NCI-H526 (cell line): ENCODE results near the gene ACOXL.

Experiments used
- DNase-seq, 2 experiments: peaks; one replicate each; lab custom pipeline; 2025; lab: John Stamatoyannopoulos, UW

ACOXL gene

DNA sequence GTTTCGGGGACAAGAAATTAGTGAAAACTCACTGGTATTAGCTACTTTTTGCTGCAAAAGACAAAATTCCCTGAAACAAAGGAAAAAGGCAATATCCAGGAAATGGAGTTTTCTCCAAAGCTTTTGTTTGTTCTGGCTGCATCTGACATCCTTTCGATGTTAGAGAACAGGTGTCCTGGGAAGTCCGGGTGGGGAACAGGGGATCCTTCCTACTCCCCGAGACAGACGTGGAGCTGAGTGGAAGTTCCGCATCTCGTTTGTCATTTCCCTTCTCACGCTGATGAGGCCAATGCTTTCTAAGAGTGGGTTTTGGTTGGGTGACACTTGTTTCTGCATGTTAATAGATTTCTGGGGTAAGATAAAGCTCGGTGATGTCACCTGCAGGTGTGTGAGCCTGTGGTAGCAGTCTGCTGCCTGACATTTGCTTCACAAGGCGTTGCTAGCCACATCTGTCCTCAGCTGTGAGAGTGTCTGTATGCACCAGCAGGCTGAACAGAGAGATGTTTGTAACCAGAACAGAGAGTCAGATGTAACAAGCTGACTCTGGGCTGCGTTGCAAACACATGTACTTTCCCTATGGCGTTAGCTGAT, 125.9 kb downstream of the ACOXL start:
- DNase-seq: peak; percentile 79 to 80

DNA sequence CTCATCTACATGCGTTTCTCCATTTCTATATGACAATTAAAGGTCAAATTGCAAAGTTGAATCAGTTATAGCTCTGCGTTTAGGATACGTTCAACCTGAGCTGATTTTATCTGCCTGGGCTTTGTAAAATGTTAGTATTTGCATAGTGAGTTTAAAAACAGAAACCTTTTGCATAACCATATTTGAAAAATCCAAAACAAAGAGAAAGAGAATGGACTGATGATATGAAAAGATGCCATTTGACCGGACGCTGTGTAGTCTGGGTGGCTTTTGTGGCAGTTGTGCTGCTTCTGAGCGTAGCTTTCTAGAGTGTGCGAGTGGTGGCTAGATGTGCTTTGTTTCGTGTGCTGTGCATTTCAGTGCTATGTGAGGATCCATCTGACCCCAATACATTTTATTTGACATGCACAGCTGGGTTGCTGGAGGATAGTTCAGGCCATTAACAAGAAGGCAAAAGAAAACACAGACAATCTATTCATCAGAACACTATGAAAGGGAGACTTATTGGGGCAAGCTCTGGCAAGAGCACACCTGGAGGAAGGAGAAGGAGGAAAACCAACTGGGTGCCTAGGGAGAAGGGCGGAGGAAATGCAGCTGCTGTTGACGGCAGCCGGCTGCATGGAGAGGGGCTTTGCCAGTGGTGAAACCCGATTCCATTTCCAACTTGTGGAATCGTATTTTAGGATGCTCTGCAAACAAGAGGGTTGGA, 126.8 kb downstream of the ACOXL start:
- DNase-seq: peak; percentile 86 to 91

- DNase-seq: no peak
Observed at GRCh38 chr2:110860630-110861029, 128.3 kb downstream of the ACOXL start.

DNA sequence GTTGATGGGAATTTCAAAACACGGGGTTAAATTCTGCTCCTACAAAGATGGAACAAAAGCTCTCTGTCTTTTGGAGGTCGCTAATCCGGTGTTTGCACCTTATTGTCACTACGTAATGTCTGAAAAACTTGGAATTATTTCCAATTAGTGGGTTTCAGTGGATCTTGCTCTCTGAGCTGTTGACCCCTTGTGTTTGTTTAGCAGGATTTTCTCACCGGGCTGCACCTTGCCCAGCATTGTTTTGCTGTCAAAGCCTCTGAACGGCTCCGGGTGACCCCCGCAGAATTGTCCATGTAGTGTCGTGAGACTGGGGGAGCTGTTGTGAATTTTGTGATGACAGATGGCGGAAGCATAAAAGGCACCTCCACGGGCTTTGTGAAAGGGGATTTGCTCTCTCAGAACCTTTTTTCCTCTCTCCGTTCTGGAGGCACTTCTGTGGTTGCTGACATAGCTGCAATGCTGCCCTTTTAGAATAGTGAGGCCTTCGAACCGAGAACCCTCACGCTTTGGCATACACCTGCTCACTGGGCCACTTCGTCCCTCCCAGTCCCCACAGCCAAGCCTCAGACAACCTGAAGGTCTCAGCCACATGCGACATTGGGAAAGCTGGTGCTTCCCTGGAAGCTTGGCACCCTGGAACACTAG, 129.4 kb downstream of the ACOXL start:
- no peak for DNase-seq

DNA sequence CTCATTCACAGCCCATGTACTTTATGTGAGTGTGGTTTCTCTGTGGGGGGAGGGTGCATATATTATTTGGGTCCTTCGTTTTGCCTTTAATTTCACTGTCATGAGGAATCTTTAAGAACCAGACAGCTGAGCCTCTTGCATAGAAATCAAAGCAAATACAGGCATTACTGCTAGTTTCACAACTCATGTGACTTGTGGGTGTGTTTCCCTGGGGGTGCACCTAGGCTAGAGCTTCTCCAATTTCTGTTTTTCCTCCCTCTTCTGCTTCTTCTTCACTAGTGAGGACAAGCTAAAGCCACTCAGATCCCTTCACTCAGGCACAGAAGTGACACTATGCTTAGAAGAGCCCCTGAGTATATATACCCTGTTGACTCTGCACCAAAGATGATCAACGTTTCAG, 131.4 kb downstream of the ACOXL start:
- no peak for DNase-seq

DNA sequence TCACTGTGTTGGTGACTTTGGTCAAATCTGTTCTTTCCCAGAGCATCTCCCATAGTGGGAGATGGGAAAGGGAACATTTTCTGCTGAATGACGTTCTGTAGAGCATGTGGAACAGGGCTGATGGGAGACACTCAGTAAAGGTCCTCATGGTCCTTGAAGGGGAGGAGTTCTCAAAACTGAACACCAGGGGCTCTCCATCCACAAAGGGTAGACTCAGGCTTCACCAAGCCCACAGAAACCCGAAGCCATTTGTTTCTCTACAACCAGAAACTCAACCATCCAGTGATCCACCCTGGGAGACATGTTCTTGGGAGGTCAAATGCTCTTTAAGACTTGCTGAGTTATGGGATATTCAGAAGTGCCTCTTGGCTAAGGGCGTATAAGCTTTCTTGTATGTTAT, 131.8 kb downstream of the ACOXL start:
- peak in 1 of 2 experiments; percentile 32 for DNase-seq

DNA sequence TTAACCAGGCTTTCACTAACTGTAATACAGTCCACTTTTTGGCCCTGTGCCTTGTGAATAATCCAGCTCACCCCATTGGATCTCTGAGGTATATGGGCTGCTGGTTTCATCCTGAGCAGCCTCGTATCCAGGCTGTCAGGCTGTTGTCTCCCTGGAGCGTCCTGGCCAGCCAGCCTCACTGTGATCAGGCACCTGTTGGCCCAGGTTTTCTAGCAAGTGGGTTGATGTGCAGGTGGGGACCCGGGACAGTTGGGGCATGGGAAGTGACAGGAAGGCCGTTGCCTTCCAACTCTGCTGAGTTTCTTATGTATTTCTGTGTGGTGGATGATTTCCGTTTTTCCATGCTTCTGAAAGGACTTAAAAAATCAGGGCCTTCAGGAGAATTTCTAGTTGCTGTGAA, 132.4 kb downstream of the ACOXL start:
- peak in 1 of 2 experiments; percentile 31 for DNase-seq

- DNase-seq: peak in 1 of 2 experiments; percentile 50
Observed at GRCh38 chr2:110865188-110865587, 132.8 kb downstream of the ACOXL start.

- peak; percentile 41 to 57 for DNase-seq
Observed at GRCh38 chr2:110866045-110866444, 133.7 kb downstream of the ACOXL start.

- peak in 1 of 2 experiments; percentile 32 for DNase-seq
Observed at GRCh38 chr2:110866466-110866865, 134.1 kb downstream of the ACOXL start.

- DNase-seq: no peak
Observed at GRCh38 chr2:110867078-110867477, 134.7 kb downstream of the ACOXL start.

DNA sequence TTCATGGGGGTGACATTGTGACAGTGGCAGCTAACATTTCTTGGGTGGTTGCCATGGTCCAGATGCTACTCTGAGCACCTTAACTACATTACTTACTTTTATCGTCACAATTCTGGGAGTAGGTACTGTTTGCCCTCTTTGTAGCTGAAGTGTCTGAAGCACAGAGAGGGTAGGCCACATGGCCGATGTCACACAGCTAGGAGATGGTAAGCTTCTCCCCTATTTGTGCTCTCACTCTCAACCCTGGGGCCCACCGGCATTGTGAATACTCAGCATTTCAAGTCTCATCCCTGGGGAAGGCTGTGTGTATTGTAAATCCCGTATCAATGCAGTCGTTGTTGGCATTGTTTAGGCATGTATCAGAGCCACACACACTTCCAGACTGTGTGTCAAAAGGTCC, 136.6 kb downstream of the ACOXL start:
- no peak for DNase-seq

DNA sequence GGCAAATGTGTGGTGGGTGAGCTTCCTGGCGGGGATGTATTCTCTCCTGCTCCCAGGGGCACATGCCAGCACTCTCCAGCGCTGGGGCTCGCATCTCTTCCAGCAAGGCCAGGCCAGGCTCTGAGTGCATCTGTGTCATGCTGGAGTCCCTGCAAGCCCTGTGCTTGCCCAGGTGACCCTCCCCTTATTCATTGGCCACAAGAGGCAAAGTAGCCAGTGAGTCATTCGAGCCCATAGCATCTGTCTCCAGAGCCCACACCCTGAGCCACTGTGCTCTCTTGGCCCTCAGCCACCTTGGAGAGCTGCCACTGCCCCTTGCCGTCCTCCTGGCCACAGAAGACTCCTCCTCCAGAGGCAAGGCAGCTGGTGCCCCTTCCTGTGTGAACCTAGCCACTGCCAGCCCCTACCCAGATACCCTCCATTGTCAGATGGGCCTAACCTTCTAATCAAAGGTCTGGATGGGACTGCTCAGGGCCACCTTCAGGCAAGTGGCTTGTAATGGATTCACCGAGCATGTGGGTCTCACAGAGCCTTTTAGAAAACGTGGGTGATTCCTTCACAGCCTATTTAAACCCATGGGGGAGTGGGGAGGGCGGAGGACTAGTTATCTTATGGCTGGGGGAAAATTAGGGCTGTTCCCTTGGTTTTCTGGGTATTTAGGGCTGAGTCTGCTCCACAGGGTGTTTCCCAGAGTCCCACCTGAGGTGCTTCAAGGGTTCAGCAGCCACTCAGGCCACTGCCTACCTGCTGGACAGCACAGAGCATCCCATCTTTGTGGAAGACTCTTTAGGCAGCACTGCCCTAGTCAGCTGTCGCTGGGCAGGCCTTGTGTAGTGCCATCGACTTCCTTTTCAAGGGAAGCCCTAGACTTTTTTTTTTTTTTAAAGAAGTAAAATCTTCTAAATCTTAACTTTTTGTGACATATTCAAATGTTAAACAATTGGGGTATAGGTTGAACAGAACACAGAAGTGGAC, 137.4 kb downstream of the ACOXL start:
- DNase-seq: no peak

GRCh38 chr2:110870545-110870944, 138.2 kb downstream of the ACOXL start:
- DNase-seq: peak in 1 of 2 experiments; percentile 25

DNA sequence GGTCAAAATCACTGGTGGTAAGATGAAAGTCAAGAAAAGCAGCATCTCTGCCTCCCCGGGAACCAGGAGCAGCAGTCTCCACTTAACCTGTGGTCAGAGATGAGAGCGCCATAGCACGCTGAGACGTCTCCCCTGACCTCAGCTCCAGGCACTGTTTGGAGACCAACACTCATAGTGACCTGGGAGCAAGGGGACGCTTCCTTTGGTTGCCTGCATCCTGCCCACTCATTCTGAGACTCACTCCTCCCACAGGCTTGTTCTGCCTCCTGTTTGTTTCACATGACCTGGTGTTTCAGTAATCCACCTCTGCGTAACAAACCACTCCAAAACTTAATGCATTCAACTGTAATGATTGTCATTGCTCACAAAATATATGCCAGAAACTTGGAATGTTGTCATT, 139.3 kb downstream of the ACOXL start:
- no peak for DNase-seq

GRCh38 chr2:110872521-110872920, 140.1 kb downstream of the ACOXL start:
- peak in 1 of 2 experiments; percentile 21 for DNase-seq

DNA sequence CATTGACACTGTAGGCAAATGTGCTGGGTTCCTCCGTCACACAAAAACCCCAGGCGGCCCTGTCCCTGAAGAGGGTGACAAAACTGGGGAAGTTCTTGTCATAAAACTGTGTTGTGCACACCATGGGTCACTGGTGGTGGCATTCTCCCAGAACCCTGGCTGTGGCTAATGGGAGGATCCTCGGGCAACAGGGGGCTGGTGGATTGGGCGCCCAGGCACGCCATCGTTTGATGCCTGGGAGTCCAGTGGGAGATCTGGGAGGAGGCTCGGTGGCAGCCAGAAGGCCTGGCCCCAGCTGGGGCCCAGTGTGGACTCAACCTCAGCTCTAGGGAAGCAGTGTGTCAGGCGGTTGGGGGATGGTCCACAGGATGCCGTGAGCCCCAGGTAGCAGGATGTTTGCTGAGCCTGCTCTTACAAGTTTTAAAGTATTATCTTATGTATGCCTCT, 140.7 kb downstream of the ACOXL start:
- no peak for DNase-seq

DNA sequence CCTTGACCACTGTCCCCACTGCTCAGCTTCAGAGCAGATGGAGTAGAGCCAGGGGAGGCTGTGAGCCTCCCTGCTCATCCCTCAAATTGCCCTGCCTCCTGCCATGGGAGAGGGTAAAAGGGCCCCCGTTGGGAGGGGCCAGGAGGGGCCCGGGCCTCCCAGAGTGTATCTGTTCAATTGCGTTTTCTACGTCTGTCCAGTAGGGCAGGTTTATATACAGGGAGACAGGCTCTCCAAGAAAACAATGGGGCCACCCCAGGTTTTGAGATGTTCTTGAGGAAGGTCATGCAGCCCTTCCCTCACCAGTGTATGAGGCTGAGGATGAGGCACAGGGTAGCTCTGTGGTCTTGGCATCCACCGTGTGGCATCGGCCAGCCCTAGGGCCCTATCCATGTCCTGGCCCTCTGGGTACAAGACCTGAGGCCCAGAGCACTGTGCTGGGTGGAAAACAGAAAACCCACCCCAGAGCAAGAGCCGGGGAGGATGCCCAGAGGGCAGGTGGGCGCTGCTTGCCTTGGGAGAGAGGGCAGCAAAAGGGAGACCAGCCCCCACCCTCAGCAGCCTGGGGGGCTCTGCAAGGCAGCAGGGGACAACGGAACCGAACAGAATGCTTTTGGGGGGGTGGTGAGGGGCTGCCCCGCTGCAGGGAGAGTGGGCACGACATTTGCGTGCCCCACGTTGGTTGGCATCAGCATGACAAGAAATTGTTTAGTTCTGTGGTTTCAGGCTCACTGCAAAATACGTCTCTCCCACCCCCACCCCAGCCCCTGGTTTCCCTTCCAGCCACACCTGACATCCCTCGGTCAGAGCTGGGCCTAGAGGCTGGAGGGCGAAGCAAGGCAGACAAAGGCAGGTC, 141.5 kb downstream of the ACOXL start:
- no peak for DNase-seq

DNA sequence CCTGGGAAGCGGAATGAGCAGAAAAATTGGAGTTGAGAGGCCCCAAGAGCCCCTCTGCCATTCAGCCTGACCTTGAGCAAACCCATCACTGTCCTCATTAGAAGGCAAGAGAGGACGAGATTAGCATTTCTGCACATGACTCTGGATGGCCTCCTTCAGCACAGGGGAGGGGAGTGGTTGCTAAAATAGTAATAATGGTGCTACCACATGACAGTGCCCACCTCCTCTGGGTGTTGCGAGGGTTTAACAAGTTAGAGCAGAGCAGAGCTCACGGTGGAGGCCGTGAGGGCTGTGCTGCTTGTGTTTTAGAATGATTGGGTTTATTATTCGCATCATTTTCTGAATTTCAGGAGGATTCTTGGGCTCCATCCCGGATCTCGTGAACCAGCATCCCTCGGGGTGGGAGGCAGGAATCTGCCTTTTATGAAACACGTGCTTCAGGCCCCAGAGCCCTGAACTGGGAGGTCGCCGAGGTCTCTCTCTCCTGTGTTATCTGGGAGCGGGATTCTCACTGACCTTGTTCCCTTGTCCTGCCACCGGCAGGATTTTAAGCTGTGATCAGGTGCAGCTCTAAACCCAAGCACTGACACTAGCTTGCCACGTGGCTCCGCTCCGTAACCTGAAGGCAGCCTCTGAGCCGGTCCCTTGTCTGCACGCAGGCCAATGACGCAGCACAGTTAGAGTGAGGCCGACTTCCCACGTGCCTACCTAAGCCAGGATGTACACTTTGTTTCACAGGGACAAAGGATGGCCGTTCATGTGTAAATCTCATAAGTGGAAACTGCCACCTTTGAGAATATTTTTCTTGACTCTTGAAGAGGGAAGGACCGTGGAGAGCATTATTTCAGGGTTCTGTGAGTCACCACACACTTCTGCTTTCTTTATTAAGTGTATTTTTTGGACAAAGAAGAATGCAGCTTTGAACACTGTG, 142.3 kb downstream of the ACOXL start:
- DNase-seq: no peak

DNA sequence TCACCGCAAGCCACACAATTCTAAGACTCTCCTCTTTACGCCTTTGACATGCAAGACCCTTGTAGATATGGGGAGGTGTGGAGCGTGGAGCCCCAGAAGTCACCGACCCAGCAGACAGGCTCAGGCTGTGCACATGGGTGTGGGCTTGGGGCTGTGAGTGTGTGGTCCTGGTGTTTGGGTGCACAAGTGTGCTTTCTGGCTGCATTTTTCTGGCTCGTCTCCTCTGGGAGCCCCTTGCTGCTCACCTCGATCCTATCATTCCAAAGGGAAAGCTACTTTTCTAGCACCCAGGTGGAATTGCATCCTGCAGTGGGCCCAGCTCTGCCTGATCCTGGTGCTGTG, 143.0 kb downstream of the ACOXL start:
- no peak for DNase-seq
